HG03175 (cell line): ENCODE measurements around the gene SLC16A7.
"Not testable (repeated sequence)": the region's sequence is repeated elsewhere in the genome, so short reads cannot be mapped to it uniquely, and the experiment has no call there.

ENCODE experiments used
- ATAC-seq: cut with Tn5 transposase; IDR thresholded peaks from one replicate; pipeline ENCODE4 v1.9.1; 2021; ENCODE audit warnings: mild to moderate bottlenecking, moderate library complexity; ENCODE audit not compliant: unreplicated experiment

Gene SLC16A7

GRCh38 chr12:59724011-59724695 lies 128.3 kb downstream of the SLC16A7 start:
- ATAC-seq: no peak

DNA sequence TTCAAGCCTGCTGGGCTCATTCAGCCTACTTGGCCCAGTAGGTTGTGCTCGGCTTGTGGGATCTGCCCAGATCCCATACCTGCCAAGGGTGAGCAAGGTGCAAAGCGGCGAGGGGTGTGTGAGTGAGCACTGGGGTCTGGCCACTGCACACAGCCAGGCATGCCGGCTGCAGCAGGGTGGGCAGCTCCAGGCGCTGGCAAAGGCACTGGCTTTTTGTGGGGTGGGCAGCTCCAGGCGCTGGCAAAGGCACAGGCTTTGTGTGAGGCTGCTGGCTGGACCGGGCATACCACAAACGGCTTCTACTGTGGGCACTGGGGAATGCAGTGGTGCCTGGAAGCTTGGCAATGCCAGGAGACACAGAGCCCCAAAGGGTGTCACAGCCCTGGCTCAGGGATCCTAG lies 137.4 kb downstream of the SLC16A7 start:
- no peak for ATAC-seq

DNA sequence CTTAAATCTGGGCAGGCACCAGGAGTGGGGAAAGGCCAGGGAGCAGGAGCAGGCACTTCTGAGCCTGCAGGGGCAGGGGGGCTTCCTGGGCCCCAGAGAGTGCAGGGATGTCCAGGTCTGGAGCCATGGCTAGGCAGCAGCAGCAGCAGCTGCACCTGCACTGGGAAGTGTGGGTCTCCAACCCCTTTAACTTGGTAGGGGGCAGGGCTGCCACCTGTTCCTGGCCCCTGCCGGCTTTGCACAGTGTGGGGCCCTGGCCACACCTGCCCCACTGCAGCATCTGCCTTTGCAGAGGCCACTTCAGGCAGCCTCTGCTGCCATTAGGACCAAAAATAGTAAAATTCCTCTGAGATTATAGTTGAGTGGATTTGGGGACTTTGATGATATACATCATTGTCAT lies 138.5 kb downstream of the SLC16A7 start:
- ATAC-seq: no peak

GRCh38 chr12:59735231-59735630 lies 139.4 kb downstream of the SLC16A7 start:
- no peak for ATAC-seq

- no peak for ATAC-seq
Measured at GRCh38 chr12:59736359-59736758, 140.5 kb downstream of the SLC16A7 start.

DNA sequence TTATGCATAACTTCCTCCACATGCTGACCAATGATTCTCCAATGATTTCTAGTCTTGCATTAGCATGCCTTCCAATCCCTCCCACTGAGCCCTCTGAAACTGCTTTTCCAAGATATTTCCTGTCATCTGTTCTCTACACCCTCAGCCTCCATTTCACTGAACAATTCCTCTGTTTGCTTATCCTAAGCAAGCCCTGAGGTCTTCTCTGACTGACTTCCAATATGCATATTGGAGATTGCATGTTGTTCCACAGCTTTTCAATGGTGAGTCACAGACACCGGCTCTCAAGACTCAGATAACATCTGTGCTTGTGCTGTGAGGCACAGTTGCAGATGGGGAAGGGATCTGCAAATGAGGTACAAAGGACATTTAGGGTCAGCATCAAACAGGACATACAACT lies 141.0 kb downstream of the SLC16A7 start:
- no peak for ATAC-seq

- peak; percentile 49 for ATAC-seq
Measured at GRCh38 chr12:59737725-59738463, 142.1 kb downstream of the SLC16A7 start.

- no peak for ATAC-seq
Measured at GRCh38 chr12:59742841-59743240, 147.0 kb downstream of the SLC16A7 start.

DNA sequence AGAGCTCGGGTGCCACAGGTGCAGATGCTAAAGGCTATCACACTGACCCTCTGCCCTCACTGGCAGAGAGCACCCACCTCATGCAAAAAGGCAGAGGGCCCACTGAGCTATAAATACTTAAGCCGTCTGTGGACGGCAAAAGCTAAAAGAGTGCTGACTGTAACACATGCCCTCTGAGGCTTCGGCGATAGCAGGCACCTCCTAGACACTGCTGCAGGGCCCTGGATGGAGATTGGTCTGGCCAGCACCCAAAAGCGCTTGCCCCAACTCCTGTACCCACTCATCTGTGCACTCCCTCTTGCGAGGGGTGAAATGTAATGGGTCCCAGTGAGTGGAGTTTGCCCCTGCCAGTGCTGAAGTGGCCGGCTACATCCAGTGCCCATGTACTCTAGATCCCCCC lies 148.7 kb downstream of the SLC16A7 start:
- ATAC-seq: no peak

DNA sequence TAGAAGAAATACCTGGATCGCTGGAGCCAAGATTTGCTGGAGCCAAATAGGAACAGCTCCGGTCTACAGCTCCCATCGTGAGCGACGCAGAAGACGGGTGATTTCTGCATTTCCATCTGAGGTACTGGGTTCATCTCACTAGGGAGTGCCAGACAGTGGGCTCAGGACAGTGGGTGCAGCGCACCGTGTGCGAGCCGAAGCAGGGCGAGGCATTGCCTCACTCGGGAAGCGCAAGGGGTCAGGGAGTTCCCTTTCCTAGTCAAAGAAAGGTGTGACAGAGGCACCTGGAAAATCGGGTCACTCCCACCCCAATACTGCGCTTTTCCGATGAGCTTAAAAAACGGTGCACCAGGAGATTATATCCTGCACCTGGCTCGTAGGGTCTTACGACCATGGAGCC lies 155.3 kb downstream of the SLC16A7 start:
- ATAC-seq: not testable (repeated sequence)

DNA sequence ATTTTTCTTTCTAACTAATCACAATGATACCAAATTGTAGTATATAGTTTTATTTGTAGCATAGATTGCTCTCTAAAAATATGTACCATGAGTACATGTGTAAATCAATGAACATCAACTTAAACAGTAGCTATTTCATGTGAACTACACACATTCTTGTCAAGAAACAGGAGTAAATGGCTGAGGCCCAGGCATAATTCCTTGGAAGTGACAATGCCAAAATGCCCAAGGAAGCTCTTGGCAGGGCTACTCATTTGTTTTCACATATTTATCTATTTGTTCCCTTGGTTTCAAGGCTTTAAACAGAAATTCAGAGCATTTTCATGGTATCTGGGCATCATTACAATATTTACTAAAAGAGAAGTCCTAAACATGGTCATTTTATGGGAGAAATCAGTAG lies 165.7 kb downstream of the SLC16A7 start:
- ATAC-seq: no peak

GRCh38 chr12:59763835-59764234 lies 168.0 kb downstream of the SLC16A7 start:
- ATAC-seq: no peak

DNA sequence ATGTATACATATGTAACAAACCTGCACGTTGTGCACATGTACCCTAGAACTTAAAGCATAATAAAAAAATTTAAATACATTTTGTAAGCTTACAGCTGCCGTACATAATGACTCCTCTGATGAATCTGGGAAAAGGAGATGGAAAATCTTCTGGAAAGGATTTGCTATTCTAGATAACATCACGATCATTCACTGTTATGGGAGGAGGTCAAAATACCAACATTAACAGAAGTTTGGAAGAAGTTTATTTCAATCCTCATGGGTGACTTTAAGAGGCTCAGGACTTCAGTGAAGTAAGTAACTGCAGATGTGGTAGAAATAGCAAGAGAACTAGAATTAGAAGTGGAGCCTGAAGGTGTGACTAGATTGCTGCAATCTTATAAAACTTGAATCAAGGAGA lies 172.2 kb downstream of the SLC16A7 start:
- no peak for ATAC-seq

GRCh38 chr12:59780605-59781135 lies 184.8 kb downstream of the SLC16A7 start:
- no peak for ATAC-seq

DNA sequence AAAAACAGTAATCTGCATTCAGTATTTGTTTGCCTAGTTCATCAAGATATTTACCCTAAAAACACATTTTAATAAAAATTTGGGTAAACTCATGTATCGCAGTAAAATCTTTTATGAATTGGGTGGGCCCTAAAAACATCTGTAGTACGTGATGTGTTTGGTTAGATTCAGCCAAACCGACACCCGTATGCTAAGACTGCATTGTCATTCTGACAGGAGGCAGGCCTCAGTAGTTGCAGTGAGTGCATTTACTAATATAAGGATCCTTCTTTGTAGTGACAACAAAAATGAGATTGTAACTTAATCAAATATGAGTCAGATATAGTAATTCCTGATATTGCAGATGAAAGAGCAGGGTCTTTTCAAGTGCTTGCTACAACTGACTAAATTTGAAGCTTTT lies 191.8 kb downstream of the SLC16A7 start:
- no peak for ATAC-seq

DNA sequence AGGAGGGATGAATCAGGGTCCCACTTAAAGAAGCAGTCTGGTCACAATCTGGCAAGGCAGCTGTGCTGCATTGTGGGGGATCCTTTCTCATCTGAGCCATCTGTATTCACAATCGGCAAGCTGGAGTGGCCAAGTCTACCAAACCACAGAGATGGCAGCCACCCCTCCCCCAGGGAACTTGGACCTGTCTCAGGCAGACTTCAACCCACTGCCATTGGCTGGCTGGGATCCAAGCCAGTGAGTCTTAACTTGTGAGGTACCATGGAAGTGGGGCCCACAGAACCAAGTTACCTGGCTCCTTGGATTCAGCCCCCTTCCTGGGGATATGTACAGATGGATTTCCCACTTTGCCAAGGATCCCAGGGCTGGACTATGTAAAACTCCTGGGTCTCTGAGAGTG lies 196.8 kb downstream of the SLC16A7 start:
- no peak for ATAC-seq

- ATAC-seq: no peak
Measured at GRCh38 chr12:59803735-59804134, 207.9 kb downstream of the SLC16A7 start.

GRCh38 chr12:59808317-59808910 lies 212.6 kb downstream of the SLC16A7 start:
- ATAC-seq: peak; percentile 89

GRCh38 chr12:59811991-59812390 lies 216.2 kb downstream of the SLC16A7 start:
- no peak for ATAC-seq

- ATAC-seq: no peak
Measured at GRCh38 chr12:59812716-59813115, 216.9 kb downstream of the SLC16A7 start.

- no peak for ATAC-seq
Measured at GRCh38 chr12:59820594-59821011, 224.8 kb downstream of the SLC16A7 start.

DNA sequence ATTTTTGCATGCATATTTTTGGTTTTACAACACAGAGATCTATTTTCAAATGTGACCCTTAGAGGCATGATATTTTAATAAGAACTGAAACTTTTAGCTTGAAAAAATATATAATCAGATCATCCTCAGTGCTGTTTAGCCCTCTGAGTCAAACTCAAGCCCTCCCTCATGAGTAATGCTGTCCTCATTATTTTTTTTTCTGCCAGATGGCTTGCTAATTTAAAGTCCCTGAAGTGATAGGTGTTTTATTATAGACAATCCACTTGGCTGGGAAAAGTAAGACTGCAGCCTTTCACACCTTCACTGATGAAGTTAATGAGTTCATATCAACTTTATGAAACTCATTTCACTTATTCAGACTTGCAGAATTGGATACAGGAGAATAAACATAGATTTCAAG lies 227.7 kb downstream of the SLC16A7 start:
- no peak for ATAC-seq
